SU-DHL-6 (cell line): ENCODE data around the gene SHQ1.

Experiments
- H2AFZ ChIP-seq: fragments of 200-600 bp; sonication (generic); 2 replicates; pipeline ENCODE4 v1.6.1; 2014; ENCODE audit warnings: low read depth, mild to moderate bottlenecking, moderate library complexity, mixed read lengths, antibody characterized with exemption, low read length; ENCODE audit not compliant: severe bottlenecking
- H3F3A ChIP-seq: fragments of 200-600 bp; shearing (Covaris generic); 2 replicates; pipeline ENCODE4 v1.6.0; 2016; ENCODE audit warnings: antibody characterized with exemption, mild to moderate bottlenecking; ENCODE audit not compliant: insufficient read depth
- H3K27ac ChIP-seq: fragments of 200-600 bp; sonication (generic); 2 replicates; pipeline ENCODE4 v1.5.1; 2016; ENCODE audit warnings: low read depth, mild to moderate bottlenecking, low read length, moderate library complexity, mixed read lengths
- H3K27me3 ChIP-seq: fragments of 200-600 bp; sonication (generic), shearing (Covaris generic); 2 replicates; pipeline ENCODE4 v1.6.0; 2014; ENCODE audit warnings: mild to moderate bottlenecking, low read length
- H3K36me3 ChIP-seq: fragments of 200-600 bp; sonication (generic); 2 replicates; pipeline ENCODE4 v1.6.1; 2014; ENCODE audit warnings: mild to moderate bottlenecking, low read length, mixed read lengths
- H3K4me2 ChIP-seq: fragments of 300-600, 200-600 bp; shearing (Covaris generic), sonication (generic); 2 replicates; pipeline ENCODE4 v1.6.0; 2014; ENCODE audit warnings: low read length, low read depth, mild to moderate bottlenecking; ENCODE audit not compliant: poor library complexity, severe bottlenecking
- H3K4me3 ChIP-seq: fragments of 200-600 bp; sonication (generic); 2 replicates; pipeline ENCODE4 v1.5.1; 2014; ENCODE audit warnings: antibody characterized with exemption, low read length, mild to moderate bottlenecking, mixed read lengths; ENCODE audit not compliant: insufficient read depth, poor library complexity, severe bottlenecking
- H3K79me2 ChIP-seq: fragments of 200-600 bp; sonication (generic); 2 replicates; pipeline ENCODE4 v1.6.1; 2014; ENCODE audit warnings: mild to moderate bottlenecking, low read length, moderate library complexity; ENCODE audit not compliant: insufficient read depth
- H3K9ac ChIP-seq: fragments of 200-600 bp; sonication (generic); 2 replicates; pipeline ENCODE4 v1.7.0; 2014; ENCODE audit warnings: mild to moderate bottlenecking, low read length
- H3K9me2 ChIP-seq: fragments of 200-600 bp; sonication (generic); replicated peaks from 2 replicates; pipeline ENCODE4 v1.6.1; 2014; ENCODE audit warnings: low read length; ENCODE audit not compliant: insufficient read depth
- H3K9me3 ChIP-seq: fragments of 200-600 bp; sonication (generic); 2 replicates; pipeline ENCODE4 v1.6.1; 2014; ENCODE audit warnings: low read length, mixed read lengths; ENCODE audit not compliant: insufficient read depth
- H4K20me1 ChIP-seq: fragments of 200-600 bp; sonication (generic); 2 replicates; pipeline ENCODE4 v1.6.1; 2014; ENCODE audit warnings: low read depth, mild to moderate bottlenecking, antibody characterized with exemption, low read length, moderate library complexity, mixed read lengths
- EZH2phosphoT487 ChIP-seq: fragments of 200-600 bp; sonication (generic), shearing (Covaris generic); conservative IDR thresholded peaks from 2 replicates; pipeline ENCODE4 v1.6.1; 2018; ENCODE audit warnings: mild to moderate bottlenecking, antibody characterized with exemption, low read length, moderate library complexity, mixed read lengths
- TF ChIP-seq, protein P1 (sequence below): fragments of 200-600 bp; sonication (generic); IDR thresholded peaks from one replicate; pipeline ENCODE4 v1.5.1; 2017; ENCODE audit warnings: antibody characterized with exemption, mild to moderate bottlenecking, low read length, moderate library complexity; ENCODE audit not compliant: insufficient read depth, poor library complexity, severe bottlenecking

SHQ1 gene

DNA sequence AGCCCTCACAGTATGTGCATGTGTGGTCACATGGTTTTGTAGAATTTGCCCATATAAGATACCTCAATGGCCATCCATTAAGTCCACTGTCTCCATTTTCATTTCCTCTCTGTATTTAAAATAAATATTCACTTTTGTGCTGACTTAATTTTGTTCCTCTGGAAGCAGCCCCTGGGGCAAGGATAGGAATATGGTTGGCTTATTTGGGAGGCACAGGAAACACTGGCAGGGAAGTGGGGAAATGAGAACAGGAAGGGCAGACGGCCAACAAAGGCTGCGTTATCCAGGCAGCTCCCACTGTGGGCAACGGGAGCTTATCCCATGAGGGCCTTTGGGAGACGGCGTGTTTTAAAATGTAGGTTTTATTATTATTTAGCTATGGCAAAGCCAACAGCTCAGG, 148.6 kb downstream of the SHQ1 start:
- H2AFZ ChIP-seq = no peak overlapping the region
- no peaks in the 10 kb centered on the region for H4K20me1 ChIP-seq
- no peaks in the 10 kb centered on the region for H3F3A ChIP-seq
- TF ChIP-seq EZH2phosphoT487 = no peak
- TF ChIP-seq, protein P1, sequence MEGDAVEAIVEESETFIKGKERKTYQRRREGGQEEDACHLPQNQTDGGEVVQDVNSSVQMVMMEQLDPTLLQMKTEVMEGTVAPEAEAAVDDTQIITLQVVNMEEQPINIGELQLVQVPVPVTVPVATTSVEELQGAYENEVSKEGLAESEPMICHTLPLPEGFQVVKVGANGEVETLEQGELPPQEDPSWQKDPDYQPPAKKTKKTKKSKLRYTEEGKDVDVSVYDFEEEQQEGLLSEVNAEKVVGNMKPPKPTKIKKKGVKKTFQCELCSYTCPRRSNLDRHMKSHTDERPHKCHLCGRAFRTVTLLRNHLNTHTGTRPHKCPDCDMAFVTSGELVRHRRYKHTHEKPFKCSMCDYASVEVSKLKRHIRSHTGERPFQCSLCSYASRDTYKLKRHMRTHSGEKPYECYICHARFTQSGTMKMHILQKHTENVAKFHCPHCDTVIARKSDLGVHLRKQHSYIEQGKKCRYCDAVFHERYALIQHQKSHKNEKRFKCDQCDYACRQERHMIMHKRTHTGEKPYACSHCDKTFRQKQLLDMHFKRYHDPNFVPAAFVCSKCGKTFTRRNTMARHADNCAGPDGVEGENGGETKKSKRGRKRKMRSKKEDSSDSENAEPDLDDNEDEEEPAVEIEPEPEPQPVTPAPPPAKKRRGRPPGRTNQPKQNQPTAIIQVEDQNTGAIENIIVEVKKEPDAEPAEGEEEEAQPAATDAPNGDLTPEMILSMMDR = no peak
- H3K9me3 ChIP-seq = no peaks in the 10 kb centered on the region
- no peaks in the 10 kb centered on the region for H3K9me2 ChIP-seq
- H3K4me3 ChIP-seq = no peak overlapping the region
- no peak overlapping the region for H3K9ac ChIP-seq
- H3K27me3 ChIP-seq = no peaks in the 10 kb centered on the region
- no peaks in the 10 kb centered on the region for H3K79me2 ChIP-seq
- no peak overlapping the region for H3K4me2 ChIP-seq
- H3K27ac ChIP-seq = no peak overlapping the region
- no peaks in the 10 kb centered on the region for H3K36me3 ChIP-seq
